ENCODE measurements around the gene ALKBH5.

DNA sequence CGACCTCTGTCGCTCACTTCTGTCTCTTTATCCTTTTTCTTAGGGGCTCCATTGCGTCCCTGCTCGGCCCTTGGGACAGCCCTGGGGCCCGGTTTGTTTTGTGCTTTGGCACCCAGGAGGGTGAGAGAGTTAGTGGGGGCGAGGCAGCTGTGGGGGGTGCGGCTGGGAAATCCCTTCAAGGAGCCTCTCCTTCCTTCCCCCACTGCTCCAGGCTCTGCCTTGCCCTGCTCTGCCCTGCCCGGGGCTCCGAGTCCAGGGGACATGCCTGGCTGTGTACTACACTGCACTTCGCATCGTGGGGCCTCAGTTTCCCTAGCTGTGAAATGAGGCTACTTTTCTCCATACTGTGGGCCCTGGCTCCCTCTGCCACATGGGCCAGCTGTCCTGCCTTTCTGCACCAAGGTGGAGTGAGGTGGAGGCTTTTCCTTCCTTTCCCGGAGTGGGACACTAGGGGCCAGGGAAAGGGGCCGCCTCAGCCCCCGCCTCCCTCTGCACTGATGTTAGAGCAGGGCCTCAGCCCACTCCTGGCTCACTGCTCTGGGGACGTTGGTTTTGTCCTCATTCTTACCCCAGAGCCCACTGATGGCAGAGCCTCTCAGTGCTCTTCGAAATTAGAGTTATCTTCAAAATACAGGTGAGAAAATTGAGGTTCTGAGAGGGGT lies 42.8 kb downstream of the ALKBH5 start:
- TF ChIP-seq CTCF (IDR thresholded peaks at IDR 0.05) (no peak), POLR2A (IDR thresholded peaks at IDR 0.05) (no peak)
